NCI-H2107 treated with DMSO at 0.1 percent for 48 hours (cell line): ENCODE results near the gene MALL.
A peak's percentile ranks its signal among the peaks of the same experiment; 100 is the strongest.
"Not testable (repeated sequence)": the region's sequence is repeated elsewhere in the genome, so short reads cannot be mapped to it uniquely, and the experiment has no call there.

Source experiments
- DNase-seq: peaks from one replicate; lab custom pipeline; 2025; ENCODE audit not compliant: unreplicated experiment; lab: John Stamatoyannopoulos, UW

MALL gene

DNA sequence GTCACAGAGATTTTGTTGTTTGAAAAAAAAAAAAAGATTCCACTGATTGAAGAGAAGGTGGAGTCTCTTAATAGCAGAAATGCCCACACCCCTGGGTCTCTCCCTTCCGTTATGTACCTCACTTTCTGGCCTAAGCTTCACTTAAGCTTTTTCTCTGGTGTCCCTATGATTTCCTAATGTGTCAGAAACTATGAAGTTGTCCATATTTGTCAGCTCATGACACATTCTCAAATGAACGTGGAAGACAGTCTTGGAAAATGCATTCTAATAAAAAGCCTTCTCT, 5.4 kb upstream of the MALL start:
- no peak for DNase-seq

DNA sequence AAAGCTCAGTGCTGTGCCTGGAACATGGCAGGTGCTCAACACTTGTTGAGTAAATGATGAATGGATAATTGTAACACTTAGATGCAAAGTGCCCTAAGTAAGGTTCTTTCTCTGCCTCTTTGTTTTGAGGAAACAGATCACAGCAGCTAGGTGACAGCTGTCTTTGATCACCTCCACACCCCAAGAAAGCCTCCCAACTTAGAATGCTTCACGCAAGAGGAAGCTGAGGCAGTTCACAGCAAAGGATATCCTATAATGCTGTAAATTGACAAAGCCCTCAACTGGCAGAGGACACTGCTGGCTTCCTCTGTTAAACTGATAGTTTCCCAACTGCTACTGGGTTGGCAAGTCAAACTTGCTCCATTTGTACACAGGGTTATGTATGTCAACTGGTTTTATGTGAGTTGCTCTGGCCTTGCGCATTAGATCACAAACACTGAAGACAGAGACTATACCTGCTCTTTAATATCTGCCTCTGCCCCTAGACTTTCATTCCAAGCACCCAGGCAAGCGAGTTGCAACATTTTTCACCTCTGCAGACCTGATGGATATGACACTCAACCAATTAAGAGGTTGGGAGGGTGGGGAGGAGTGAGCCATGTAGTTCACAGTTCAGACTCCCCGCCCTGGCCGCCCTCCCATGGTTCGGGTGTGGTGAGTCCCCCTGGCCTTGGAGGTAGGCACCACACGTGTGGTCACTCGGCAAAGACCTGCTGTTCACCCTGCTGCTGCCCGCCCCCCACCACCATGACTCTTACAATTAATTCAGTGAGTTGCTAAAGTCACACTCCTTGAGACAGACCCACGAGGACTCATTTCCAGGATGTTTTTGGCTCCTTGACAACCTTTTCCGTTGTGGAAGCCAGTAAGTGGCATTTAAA, 4.8 kb upstream of the MALL start:
- no peak for DNase-seq

DNA sequence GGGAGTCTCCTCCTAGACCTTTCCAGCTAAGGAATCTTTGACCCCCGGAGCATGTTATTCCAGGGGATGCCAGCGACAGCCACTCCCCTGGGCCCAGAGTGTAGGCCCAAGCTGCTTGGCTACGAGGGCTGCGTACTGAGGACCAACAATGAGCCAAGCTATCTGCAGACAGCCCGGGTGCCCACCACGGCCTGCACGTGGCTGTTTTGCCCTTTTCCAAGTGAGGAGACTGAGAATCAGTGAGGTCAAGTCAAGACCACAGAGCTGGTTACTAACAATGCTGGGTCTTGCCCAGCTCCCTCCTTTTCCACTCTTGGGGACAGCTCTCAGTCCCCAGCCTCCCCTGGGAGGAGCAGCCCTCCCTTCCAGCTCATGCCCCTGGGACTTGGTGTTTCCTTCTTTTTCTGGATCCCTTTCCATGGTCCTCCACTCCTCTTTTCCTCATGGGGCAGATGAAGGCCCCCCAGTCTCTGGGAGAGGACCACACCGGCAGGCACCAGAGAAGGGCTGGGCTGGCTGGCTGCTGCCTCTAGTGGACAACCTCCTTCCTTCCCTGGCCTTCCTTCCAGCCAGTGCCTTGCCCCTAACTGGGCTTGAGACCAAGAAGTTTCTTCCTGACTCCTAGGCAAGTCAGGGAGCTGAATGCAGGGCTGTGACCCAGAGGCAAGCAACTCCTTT, 550 bp upstream of the MALL start:
- no peak for DNase-seq

DNA sequence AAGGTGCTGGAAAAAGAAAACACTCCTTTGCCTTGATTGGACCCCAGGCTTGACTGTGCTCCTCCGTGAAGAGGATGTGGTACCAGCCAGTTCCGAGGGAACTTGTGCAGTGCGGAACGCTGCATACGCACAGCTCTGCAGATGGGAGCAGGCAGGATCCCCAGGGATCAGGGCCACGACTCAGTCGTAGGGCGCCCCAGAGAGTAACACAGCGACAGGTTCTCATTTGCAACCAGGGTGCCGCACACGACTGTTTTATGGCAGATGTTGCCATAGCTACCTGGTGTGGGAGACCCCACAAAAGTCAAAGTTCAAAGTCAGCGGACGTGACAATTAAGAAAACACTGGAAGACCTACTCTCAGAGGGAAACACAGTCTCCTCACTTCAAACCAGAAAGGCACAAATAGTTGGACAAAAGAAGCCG, 779 bp downstream of the MALL start:
- no peak for DNase-seq

DNA sequence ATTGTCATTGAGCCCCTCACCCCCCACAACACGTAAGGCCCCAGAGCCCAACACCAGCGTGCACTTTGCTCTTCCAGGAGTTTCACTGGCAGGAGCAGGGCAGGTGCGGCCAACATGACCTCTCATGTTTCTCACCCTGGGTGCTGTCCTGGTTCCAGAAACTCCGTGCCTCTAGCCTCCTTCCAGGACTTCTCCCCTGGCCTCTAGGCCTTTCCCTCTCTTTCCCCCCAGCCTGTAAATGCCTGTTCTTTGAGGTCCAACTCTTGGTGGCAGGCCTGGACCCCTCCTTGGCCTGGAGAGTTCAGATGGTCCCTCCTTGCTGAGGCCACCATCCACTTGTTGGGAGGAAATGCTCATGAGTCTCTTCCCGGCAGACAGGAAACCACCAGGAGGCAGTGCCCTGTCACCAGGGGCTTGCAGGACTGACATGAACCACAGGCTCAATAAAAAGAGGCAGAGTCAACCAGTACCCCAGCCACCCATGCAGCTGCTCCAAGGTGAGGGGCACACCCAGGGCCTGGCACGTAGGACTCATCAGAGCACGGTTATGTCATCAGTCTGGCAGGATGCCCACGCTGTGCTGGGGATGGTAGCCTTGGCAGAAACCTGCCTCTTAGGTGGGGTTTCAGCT, 1.5 kb downstream of the MALL start:
- DNase-seq: no peak

DNA sequence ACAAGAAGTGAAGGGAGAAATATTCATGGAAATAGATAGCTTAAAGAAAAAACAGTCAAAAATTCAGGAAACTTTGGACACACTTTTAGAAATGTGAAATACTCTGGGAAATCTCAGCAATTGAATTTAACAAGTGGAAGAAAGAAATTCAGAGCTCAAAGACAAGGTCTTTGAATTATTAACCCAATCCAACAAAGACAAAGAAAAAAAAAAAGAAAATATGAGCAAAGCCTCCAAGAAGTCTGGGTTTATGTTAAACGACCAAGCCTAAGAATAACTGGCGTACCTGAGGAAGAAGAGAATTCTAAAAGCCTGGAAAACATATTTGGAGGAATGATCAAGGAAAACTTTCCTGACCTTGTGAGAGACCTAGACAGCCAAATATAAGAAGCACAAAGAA, 7.3 kb downstream of the MALL start:
- not testable (repeated sequence) for DNase-seq

DNA sequence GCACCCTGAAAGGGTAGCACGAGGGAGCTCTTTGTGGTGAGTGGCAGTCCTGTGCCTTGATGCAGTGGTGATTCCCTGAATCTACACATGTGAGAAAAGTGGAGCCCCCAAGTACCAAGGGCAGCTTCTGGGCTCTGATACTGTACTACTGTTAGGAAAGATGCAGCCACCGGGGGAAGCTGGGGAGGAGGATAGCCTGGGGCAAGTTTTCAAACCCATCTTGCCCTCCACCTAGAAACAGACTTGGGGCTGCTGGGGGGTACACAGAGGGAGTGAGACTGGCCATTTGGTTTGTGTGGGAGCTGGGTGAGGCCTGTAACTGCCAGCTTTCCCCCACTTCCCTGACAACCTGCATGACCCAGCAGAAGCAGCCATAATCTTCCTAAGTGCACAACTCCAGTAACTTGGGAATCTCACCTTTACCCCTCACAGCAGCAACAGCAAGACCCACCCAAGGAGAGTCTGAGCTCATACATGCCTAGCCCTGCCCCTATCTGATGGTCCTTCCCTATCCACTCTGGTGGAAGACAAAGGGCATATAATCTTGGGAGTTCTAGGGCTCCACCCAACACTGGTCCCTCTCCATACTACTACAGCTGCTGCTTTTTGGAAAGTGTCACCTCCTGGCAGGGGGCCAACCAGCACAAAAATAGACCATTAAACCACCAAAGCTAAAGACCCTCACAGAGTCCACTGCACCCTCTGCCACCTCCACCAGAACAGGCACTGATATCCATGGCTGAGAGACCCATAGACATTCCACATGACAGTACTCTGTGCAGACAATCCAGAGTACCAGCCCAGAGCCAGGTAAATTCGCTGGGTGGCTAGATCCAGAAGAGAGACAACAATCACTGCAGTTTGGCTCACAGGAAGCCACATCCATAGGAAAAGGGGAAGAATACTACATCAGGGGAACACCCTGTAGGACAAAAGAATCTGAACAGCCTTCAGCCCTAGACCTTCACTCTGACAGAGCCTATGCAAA, 8.2 kb downstream of the MALL start:
- no peak for DNase-seq

DNA sequence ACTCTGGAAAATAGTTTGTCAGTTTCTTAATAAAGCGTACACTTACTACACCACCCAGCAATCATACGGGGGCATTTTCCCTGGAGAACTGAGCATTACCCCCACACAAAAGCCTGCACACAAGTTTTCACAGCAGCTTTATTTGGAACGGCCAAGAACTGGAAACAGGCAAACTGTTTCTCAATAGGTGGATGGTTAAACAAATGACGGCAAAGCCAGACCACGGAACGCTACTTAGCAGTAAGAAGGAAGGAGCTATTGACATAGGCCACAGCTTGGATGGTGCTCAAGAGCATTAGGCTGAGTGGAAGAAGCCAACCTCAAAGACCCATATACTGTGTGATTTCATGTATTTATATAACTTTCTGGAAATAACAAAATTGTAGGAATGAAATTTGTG, 9.0 kb downstream of the MALL start:
- no peak for DNase-seq

DNA sequence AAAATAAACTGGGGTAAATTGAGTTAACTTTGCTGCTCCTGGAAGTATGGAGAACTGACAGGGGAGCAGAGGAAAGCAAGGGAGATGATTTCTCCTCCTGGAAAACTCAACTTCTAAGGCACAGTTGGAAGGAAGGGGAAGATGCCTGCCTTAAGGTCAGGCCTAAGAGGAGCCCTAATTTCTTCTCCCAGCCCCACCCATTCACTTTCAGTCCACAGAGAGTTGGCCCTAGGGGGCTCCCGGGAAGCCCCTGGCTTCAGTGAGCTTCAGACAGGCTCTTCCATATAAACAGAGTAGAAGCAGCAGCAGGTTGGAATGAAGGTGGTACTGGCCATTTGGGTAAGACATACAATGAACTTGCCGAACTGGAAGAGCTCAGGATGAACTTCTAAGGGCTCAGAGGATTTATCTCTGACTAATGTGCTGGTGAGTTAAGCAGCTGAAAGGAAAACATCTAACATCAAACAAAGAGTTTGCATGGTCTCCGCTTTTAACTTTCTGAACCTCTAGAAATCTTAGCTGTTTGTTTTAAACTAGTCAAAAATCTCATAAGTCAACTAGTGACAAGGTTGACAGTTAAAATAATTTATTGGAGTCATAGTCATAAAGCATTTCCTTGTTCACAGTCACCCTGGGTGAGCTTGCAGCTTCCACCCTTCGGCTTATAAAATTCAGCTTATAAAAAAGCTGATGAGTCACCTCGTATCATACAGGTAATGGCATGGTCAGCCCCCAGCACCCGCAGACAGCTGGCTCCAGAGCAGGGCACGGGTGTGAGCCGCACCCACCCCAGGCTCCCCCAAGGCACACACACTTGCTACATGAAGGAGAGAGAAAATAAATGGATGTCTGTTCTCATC, 9.8 kb downstream of the MALL start:
- DNase-seq: no peak

DNA sequence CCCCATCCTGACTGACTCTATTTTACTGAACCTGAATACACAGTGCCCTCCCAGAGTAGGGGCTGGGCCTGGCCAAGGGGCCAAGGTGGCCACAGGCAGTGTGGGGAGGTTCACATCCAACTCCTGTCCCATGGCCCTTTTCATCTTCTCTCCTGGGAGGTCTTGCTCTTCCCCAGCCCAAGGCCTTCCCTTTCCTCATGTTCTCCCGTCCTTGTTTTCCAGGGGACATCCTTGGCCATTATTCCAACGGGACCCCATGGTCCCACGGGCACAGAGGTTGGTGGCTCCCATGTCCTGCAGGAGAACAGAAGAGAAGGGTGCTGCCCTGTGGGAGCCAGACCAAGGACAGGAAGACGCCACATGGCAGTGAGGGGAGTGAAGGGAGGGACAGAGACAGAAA, 10.4 kb downstream of the MALL start:
- DNase-seq: no peak

DNA sequence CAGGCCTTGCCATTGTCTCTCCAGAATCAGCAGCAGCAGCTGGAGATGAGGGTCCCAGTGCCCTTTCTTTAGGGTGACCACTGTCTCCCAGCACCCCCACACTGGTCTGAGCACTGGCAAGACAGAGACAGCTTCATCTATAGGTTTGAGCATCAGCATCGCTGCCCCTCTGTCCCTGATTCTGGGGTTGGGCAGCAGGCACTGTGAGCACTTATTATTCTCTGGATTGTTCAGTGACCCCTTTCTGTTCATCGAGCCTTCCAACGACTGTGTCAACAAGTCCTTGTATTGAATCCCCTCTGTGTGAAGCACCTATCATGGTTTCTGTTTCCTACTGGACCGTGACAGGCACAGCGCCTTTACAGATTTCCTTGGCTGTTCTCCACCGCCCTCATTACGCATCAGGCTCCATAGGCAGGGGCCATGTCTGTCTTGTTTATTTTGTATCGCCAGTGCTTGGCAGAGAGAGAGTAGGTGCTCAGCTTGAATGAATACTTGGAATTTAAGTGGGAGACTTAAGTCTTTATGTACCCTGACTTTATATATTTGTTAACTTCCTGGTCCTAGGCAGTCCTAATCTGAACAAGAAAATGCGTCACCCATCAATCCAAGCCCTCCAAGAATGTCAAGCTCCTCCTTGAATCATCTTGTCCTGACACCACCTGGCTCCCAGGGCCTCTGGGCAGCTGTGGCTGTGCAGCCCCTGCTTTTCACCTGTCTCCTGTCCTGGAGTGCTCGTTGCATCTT, 11.4 kb downstream of the MALL start:
- DNase-seq: peak; percentile 80

DNA sequence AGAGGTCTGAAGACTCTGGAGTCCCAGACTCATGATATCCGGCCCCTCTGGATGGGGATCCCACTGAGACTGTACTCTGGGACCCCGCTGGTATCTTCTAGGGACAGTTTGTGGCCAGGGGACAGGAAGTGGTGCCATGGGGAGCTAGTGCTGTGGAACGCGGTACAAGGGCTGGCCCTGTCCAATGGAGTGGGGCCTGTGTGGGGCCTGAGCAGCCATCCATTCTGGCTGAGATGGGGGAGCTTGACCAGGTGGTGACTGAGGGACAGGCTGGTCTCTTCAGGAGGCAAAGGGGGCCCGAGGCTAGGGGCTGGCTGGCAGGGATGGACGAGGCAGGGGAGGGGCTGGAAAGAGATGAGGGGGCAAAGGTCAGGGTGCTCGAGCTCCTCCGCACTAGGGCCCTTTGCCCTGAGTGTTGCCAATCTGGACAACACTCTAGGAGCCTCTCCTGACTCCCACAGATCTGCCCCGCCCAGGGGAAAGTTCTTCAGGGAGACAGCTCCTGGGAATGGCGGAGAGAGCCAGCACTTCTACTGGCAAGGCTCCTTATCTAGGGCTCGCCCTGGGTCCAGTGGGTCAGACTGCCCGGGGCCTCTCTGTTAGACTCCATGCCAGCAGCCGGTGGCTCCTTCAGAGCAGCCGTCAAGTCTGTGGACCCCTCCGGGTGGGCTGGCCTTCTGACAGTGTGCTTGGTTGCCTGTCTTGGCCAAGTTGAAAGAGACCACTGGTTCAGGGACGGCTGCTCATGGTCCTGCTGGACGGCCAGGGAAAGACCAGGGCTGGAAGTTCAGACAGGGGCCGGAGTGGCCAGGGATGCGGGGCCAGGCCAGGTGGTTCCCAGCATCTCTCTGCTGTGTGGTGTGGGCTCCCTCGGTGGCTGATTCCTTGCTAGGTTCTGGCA, 12.3 kb downstream of the MALL start:
- DNase-seq: no peak

DNA sequence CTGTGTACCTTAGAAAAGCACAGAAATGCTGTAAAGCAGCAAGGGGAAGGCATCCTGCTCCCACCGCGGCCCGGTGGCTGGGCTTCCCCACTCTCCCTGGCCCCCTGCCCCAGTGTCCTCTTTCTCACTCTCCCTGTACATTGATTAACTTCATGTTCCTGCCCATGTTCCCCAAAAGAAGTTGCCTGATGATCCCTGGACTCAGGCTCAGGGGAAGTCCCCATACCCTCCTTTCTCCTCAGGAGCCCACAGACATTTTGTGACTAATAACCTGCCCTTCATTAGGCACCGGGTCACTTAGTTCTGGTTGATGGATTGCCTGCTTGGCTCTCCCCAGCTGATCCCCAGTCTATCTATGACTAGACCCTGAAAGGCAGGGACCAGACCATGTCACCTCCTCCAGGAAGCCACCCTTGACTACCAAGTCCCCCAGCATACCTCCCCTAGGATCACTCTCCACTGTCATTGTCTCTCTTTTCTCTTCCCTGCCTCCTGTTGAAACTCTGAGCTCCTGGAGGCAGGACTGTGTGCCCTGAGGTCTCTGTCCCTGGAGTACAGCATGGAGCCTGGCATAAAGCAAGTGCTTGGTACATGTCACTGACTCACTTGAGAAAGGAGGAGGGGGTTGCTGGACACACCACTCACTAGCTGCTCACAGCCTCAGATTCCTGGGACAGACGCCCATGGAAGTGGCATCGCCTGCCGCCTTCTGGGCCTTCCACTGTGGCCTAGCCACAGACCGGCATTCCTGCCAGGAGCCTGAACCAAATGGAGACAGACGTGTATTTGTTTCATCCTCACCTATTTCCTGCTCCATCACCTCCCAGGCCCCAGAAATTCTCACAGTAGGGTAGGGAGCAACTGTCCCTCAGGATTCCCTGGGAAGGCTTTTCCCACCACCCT, 13.5 kb downstream of the MALL start:
- DNase-seq: no peak

DNA sequence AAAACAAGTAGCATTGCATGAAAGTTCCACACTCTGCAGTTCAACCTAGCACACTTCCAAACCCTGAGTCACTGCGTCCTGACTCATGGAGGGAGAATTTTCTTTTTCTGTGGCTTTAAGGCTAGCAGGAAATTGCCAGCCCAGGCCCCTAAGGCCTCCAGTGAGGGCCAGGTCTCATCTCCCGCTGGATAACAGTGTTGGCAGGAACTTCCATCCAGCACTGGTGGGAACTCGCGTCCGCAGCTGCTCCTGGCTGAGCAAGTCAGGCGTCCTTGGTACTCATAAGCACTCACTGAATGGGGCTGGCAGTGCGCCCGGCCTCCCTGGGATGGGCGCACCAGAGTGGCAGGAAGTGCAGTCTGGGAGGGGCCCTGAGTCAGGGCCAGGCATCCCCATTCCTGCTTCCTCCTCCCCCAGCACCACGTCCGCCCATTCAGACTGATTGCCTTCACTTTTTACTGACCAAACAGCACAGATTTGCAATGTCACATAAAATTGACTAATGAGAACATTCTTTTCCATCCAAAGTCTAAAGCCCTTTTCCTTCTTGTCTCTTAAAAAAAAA, 14.3 kb downstream of the MALL start:
- peak; percentile 74 for DNase-seq

DNA sequence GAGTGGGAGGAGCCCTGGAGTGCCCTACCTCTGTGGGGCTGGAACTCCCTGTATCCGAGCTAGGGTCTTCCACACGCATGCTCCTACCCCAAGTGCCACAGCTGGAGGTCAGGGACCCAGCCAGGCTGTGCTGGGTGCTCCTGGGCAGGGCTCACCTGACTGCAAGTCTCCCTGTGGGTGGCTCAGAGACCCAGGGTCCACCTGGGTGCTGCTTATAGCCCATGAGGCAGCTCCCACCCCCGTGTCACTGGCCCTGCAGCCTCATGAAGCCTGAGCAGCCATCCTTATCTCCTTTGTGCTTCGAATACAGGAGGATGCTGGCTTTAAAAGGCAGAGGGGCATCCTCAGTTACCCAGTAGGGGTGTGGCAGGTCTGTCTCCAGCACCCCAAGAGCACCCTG, 14.7 kb downstream of the MALL start:
- not testable (repeated sequence) for DNase-seq

DNA sequence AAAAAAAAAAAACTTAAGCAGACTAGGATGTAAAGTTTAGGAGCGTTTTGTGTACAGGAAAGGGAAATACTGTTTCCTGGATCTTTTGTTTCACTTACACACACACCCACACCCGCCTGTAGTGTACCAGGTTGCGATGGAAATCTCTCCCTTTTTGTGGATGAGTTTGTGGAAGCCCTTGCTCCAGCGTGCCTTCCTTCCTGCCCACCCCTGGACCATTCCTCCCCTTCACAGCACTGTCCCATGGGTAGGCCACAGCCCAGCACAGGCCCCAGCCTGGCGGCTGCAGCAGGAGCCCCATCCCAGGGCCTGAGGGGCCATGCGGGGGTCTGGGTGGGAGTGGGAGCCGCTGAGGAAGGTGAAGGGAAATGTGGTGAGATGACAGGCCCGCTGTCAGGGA, 15.1 kb downstream of the MALL start:
- no peak for DNase-seq
